ENCODE results near the gene PAPOLA.

Gene PAPOLA

GRCh38 chr14:96586056-96586455 lies 83.9 kb downstream of the PAPOLA start:
- DNase-seq (ENCODE audit: low read depth): no peak

- no peak for DNase-seq (ENCODE audit: low read depth)
Measured at GRCh38 chr14:96586921-96587822, 85.0 kb downstream of the PAPOLA start.

- no peak for DNase-seq (ENCODE audit: low read depth)
Measured at GRCh38 chr14:96587823-96588385, 85.7 kb downstream of the PAPOLA start.

GRCh38 chr14:96588410-96589257 lies 86.5 kb downstream of the PAPOLA start:
- no peak for DNase-seq (ENCODE audit: low read depth)

GRCh38 chr14:96589577-96589976 lies 87.4 kb downstream of the PAPOLA start:
- DNase-seq (ENCODE audit: low read depth): no peak

DNA sequence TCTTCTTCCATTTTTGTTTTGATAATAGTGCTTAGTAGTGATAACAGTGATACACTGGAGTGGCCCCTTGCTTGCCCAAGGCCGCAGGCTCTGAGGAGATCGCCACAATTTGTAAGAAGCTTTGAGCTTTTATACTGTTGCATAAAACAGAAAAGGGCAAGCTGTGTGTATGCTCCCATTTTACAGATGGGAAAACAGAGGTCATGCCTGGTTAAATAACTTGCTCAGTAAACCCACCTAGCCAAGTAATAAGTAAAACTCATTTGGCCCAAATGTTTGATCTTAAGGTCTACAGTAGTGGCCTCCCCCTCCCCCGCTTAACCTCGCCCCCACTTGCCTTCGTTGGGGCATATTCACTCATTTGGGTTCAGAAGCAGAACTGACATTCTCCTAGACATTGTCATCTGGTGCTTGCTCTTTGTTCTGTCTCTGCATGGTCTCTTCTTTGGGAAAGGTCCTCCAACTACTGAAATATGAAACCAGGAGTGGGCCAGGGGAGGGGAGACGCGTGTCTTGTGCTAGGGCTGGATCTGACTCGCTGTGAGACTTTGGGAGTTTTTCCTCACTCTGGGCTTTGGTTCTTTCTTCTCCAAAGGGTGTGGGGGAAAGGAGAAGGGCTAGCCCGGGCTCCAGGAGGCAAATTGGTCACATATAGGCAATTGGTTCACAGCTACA lies 88.1 kb downstream of the PAPOLA start:
- no peak for DNase-seq (ENCODE audit: low read depth)

- peak; percentile 6 for DNase-seq (ENCODE audit: low read depth)
Measured at GRCh38 chr14:96592591-96593386, 90.6 kb downstream of the PAPOLA start.

DNA sequence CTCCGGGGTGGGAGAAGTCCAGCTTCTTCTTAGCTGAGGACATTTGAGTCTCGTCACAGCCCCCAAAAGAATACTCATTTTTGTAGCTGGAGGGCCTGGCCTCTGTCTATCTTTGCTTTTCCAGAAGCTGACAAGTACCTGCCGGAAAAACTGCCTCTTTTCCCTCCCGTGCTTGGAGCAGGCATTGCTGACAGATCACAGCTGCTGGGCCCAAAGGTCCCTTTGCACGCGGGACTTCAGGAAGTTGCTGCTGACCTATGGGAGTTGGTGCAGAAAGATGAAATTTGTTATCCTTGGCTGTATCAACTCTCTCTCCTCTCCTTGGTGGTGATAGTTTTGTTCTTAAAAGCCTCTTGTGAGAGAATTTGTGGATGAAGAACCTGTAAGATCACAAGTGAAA lies 92.8 kb downstream of the PAPOLA start:
- DNase-seq (ENCODE audit: low read depth): no peak

- no peak for DNase-seq (ENCODE audit: low read depth)
Measured at GRCh38 chr14:96597680-96598079, 95.5 kb downstream of the PAPOLA start.

- no peak for DNase-seq (ENCODE audit: low read depth)
Measured at GRCh38 chr14:96598332-96598928, 96.2 kb downstream of the PAPOLA start.

DNA sequence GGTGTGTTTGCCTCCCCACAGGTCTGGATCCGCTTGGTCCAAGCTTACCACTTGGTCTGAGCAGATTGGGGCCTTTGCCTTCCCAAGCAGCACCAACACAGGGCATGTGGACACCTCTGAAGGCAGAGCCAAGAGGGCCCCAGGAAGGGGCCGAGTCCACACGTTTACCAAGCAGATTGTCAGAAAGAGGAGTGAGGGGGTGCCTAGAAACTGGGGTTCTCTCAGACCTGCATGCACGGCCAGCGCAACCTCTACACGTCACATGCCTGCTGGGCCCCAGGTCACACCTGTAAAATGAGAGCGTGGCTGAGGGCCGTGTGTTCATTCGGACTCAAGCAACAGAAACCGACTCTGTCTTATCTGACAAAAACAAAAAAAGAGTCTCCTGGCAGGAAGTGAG lies 96.9 kb downstream of the PAPOLA start:
- no peak for DNase-seq (ENCODE audit: low read depth)

DNA sequence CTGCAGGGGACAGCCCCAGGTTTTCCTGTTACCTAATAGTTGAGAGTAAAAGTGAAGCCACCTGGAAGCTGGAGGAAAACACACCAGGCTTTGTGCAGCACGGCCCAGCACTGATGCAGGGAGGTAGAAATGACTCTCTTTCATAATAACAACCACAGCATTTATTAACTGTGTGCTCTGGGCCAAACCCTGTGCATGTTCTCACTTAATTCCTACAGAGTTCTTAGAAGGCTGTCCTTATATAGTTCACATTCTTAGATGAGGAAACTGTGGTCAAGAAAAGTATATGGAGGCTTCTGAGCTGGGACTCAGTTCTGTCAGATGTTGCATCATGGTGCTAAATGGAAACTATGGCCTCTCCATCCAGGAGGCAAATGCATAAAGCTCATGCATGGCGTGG lies 100.0 kb downstream of the PAPOLA start:
- DNase-seq (ENCODE audit: low read depth): no peak

- no peak for DNase-seq (ENCODE audit: low read depth)
Measured at GRCh38 chr14:96603350-96604255, 101.4 kb downstream of the PAPOLA start.

DNA sequence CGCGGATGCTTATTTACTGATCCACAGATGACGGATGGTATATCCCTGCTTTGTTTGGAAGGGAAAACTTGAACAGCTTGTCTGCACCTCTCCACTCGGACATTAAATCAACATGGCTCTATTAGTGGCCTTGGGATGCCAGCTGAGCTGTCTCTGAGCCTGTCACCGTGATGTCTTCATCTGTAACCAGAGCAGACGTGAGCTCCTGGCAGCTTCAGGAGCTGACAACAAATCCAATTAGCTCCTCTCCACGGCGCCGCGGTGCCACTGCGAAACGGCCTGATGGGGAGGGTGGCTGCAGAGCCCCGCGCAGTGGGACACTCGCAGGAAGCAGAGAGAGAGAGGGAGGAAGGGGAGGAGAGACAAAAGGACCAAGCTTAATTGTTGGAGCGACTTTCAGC lies 112.3 kb downstream of the PAPOLA start:
- no peak for DNase-seq (ENCODE audit: low read depth)

DNA sequence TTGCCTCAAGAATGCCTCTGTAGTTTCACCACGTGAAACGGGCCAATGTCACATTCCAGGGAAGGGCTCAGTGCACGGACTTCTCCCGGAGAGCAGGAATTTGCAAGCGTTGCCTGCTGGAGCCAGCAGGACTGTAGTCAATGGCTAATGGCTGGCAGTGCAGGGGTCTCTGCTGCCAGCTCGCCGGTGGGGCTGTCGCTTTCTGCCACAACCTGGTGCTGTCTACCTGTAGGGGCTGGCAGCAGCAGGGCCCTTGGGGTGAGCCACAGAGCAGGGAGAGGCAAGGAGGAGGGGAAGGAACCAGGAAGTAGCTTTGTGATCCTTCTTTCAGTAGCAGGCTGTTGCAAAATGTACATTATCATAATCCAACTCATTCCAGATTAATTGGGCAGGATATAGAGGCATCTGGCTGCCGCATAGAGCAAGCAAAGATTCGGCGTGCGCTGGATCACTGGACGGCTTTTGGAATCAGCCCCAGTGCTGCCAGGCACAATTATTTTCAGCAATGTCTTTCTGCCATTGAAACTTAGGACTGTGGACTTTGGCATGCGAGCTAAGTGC lies 114.1 kb downstream of the PAPOLA start:
- no peak for DNase-seq (ENCODE audit: low read depth)
